NOMO-1 treated with DMSO at 0.1 percent for 48 hours (cell line): Measurements from ENCODE around the gene NEU1.
"Not testable (repeated sequence)": the region's sequence is repeated elsewhere in the genome, so short reads cannot be mapped to it uniquely, and the experiment has no call there.

Experiments
- DNase-seq: peaks from one replicate; lab custom pipeline; 2025; ENCODE audit not compliant: unreplicated experiment; lab: John Stamatoyannopoulos, UW

Gene NEU1

DNA sequence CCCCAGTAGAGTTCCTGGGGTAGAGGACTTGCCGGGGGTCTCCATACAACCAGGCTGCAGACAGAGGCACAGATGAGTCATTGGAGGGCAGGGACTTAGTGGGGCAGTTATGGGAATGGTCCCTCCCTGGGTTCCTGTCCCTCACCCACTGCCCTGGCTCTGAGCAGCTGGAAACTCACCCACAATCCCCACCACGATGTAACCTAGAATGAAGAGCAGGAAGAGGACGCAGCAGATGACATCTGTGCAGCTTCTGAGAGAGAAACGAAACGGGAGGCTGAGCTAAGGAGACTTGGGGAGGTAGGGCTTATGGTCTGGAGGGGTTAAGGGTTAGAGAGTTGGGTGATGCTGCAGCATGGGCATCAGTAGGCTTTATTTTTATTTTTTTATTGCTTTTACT, 13.3 kb upstream of the NEU1 start:
- DNase-seq, result no peak

DNA sequence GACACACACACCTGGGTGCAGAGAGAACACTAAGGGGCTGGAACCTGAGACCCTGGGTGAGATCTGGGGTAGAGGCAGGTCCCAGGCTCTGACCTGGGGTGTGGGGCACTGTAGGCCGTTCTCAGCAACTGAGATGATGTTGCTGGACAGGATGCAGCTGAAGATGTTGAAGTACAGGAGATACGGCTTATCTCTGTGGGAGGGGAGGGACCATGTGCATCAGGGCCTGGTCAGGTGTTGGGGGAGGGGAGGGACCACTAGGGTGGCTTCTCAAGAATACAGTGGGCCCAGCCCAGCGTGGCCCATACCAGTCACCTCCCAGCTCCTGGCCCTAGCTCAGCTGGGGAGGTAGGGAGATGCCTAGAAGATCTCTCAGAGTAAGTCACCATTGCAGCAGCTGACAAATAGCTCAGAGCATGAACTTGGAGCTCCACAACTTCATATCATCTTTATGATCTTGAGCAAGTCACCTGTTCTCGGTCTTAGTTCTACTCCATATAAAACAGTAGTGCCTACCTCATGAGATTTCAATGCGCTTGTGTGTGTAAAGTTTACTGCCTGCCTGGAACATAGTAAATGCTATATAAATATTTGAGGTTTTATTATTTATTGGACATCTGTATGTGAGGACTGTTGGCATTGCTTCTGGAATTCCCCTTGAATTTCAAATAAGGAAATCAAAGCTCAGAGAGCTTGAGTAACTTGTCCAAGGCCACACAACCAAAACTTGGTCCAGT, 12.4 kb upstream of the NEU1 start:
- DNase-seq, result no peak

- no peak for DNase-seq
Measured at GRCh38 chr6:31874084-31874670, 11.6 kb upstream of the NEU1 start.

- DNase-seq, result no peak
Measured at GRCh38 chr6:31871046-31871659, 8.5 kb upstream of the NEU1 start.

DNA sequence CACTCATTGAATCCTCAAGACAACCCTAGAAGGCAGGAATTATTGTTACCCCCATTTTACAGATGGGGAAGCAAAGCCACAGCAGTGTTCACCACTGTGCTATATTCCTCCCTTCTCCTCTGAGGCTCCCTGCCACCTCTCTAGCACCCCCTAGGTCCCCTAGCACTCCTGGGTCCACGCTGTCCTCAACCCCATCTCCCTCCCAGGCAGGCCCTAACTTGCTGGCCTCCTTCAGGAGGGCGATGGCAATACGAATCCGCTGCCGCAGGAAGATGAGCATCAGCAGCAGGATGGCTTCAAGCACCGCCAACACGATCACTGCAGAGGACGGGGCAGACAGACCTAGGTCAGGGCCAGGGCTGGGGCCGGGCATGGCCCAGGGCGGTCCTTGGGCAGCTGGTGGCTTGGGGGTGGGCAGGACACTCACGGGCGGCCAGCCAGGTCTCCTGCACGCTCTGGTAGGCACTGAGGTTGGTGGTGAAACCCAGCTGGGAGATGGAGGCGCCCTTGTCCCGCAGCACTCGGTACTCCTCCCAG, 7.8 kb upstream of the NEU1 start:
- no peak for DNase-seq

DNA sequence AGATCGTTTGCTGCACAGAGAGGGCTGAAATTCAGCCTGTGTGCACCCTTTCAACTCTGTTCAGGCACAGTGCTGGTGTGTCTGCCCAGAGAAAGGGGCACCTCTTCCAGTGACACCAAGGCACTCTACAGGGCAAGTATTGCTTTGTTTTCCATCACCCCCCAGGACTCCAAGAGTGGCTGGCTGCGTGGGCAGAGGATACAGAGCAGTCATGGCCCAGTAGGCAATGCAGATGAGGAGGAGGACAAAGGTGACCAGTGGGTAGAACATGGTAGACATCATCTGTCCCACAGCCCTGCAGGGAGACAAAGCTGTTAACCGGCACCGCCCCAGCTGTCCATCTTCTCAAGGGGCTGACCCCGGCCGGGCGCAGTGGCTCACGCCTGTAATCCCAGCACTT, 6.7 kb upstream of the NEU1 start:
- DNase-seq, result no peak

DNA sequence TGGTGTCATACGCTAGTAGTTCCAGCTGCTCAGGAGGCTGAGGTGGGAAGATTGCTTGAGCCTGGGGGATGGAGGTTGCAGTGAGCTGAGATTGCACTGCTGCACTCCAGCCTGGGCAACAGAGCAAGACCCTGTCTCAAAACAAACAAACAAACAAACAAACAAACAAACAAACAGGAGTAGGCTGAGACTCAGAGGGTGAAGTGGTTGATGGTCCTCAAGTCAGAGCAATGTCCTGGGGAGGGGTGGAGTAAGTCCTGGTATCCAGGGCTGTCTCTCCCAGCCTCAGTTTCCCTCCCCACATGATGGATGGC, 6.0 kb upstream of the NEU1 start:
- DNase-seq, result not testable (repeated sequence)

DNA sequence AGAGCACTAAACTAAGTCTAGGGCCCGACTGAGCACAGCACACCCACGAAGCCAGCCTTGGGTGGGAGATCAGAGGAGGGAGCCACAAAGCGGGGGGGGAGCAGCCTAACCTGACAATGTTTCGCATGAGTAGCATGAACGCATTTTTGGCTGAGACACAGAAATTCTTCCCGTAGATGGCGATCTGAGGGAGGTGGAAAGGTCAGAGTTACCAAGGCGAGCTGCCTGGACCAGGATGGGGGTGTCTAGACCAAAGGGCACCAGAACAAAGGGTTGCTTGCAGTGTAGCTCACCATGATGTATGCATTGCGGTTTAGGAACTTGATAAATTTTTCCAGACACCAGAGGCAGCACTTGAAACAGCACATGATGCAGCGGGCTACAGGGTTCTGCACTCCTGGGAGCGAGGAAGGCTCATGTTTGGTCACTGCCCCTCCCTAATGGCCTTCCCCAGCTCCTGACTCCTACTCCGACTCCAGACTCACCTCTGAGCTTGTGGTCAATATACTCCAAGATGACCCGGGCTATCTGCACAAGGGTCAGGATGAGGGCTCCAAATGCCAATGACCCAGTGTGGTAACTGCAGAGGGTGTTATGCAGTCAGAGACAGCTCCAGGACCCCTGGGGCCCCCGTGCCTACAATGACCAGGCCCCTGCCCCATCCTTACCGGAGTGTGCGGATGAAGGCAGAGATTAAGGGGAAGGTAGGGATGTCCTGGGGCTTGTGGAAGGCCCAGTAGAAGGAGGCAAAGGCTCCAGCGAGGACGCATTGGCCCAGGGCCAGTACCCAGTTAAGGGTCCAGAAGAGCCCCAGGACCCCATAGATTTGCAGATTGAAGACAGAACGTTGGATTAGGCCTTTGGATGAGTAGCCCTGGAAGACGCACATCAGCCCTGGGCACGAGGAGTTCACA, 2.8 kb upstream of the NEU1 start:
- no peak for DNase-seq

DNA sequence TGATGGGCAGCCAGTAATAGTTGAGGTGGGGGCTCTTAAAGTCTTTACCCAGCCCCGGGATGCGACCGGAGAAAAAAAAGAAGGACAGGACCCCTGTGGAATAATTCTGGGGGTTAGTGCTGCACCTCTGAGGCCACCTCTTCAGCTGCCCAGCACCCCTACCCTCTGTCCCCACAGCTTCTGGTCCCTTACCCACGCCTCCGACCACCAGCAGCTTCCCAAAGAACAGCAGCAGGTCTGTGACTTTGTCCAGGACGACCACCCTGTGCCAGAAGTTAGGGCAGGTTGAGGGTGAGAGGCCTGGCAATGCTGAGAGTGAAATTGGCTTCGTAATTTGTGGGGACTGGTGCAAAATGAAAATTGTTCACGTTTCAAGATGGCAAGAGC, 2.2 kb upstream of the NEU1 start:
- no peak for DNase-seq

GRCh38 chr6:31864123-31864562, 1.5 kb upstream of the NEU1 start:
- DNase-seq, result not testable (repeated sequence)

DNA sequence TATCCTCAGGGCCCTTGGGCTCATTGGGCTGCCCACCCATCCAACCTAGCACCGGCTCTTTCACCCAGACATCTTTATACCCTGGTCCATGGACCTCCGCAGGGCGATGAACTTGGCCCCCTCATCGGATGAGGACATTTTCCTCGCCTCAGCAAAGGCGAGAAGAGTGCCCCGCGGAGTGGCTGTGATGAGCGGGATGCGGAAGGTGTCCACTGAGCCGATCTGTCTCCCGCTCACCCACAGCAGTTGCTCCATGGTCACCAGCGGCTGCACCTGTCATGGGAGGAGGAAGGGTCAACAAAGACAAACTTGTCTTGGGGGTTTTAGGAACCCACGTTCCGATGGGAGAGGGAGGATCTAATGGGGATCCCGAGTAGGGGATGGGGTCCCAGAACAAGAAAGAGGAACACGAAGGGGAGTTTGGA, 690 bp downstream of the NEU1 start:
- DNase-seq, result no peak

DNA sequence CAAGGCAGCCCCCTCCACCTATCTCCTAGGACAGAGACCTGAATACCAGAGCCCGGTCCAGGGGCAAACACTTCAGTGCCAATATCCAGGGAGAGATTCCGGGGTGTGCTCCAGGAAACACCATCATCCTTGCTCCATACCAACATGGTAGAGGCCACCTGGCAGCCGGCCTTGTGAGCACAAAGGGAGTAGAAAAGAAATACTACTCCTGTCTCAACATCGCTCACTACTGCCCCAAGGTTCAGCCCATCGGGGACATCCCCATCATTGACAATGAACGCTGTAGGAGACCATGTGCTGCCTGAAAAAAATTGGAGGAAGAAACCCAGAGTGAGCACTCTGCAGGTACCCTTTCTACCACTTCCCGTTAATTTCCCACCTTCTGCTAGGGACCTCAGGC, 1.5 kb downstream of the NEU1 start:
- DNase-seq, result no peak

- DNase-seq, result no peak
Measured at GRCh38 chr6:31860349-31860748, 2.3 kb downstream of the NEU1 start.

DNA sequence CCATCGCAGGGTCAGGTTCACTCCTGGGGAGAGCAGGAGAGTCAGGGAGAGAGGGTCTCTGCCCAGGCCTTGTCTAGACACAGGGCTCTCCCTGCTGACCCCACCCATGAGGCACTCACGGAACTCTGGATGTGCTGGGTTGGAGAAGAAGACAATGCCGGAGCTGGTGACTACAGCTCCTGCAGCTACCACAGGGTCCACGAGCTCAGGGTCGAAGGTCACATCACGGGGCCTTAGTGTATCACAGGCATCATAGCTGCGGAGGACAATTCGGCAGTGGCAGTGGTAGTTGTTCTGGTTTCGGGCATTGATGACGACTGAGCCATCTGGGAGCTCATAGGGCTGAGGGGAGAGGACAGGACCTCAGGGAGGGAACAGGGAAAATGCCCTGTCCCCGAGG, 2.7 kb downstream of the NEU1 start:
- no peak for DNase-seq

DNA sequence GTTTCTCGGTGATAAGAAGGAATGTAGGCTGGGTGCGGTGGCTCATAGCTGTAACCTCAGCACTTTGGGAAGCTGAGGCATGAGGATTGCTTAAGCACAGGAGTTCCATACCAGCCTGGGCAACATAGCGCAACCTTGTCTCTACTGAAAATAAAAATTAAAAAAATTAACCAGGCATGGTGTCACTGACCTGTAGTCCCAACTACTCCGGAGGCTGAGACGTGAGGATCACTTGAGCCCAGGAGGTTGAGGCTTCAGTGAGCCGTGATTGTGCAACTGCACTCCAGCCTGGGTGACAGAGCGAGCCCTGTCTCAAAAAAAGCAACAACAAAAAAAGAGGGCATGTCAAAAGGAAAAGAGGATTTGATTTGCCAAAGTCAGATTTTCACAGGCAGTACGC, 3.9 kb downstream of the NEU1 start:
- no peak for DNase-seq

DNA sequence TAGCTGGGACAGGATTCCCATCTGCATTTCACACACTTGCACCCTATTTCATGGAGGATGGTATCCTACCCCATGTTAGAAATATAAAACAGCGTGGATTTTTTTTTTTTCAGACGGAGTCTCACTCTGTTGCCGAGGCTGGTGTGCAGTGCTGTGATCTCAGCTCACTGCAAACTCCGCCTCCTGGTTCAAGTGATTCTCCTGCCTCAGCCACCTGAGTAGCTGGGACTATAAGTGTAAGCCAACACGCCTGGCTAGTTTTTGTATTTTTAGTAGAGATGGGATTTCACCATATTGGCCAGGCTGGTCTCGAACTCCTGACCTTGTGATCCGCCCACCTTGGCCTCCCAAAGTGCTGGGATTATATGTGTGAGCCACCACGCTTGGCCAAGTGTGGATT, 4.8 kb downstream of the NEU1 start:
- not testable (repeated sequence) for DNase-seq

DNA sequence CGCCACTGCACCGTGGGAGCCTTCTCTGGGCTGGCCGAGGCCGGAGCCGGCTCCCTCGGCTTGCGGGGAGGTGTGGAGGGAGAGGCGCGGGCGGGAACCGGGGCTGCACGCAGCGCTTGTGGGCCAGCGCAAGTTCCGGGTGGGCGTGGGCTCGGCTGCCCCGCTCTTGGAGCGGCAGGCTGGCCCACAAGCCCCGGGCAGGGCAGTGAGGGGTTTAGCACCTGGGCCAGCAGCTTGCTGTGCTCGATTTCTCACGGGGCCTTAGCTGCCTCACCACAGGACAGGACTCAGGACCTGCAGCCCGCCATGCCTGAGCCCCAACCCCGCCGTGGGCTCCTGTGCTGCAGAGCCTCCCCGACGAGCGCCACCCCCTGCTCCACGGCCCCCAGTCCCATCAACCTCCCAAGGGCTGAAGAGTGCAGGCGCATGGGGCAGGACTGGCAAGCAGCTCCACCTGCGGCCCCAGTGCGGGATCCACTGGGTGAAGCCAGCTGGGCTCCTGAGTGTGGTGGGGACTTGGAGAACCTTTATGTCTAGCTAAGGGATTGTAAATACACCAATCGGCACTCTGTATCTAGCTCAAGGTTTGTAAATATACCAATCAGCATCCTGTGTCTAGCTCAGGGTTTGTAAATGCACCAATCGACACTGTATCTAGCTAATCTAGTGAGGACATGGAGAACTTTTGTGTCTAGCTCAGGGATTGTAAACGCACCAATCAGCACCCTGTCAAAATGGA, 10.5 kb downstream of the NEU1 start:
- DNase-seq, result not testable (repeated sequence)

DNA sequence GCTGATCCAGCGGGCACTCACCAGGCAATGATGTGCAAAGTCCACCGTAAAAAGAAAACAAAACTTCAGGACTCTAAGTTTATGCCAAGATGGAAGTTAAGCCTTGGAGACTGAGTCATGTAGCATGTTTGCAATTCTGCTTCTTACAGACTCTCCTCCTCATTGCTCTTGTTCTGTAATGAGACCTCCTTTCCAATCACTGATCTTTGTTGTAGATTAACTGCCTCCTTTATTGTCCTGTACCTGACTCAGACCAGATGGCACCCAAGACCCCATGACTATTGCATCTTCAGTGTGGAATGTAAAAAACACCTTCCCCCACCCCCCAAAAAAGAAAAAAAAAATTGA, 11.2 kb downstream of the NEU1 start:
- no peak for DNase-seq

DNA sequence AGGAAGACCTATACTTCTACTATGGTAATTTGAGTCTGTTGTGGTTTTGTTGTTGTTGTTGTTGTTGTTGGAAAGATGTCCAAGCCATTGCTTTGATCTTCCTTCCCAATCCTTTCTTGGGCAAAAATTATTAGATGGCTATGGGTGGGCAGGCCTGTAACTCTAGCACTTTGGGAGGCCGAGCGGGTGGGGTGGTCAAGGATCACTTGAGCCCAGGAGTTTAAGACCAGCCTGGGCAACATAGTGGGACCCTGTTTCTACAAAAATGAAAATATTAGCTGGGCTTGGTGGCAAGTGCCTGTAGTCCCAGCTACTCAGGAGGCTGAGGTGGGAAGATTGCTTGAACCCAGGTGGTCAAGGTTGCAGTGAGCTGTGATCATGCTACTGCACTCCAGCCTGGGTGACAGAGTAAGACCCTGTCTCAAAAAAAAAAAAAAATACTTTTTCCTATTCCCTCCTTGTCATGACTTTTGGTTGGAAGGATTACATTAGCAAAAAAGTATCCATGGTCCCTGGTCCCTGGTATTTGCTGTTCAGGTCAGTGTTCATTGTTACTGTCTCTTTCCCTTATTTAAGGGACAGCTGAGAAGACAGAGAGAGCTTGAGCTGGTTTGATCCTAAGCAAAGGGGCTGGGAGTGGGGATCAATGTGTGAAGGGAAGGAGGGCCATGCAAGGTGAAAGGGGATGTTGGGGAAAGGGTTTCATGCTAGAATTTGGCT, 11.7 kb downstream of the NEU1 start:
- no peak for DNase-seq
